Mammary epithelial cell (primary cell): ENCODE measurements around the gene GALNT5.

Experiments used
- EZH2 ChIP-seq: IDR thresholded peaks from 2 replicates; pipeline ENCODE4 v1.6.1; 2012; ENCODE audit warnings: low read length, inconsistent platforms, borderline replicate concordance
- TF ChIP-seq, protein P1 (sequence below), 2 donors: IDR thresholded peaks in 1 of 2; conservative IDR thresholded peaks in 1 of 2; 2 replicates each; pipeline ENCODE4 v1.5.1; 2011 to 2012; ENCODE audit warnings: inconsistent platforms in 2 of 2, low read length in 2 of 2, mild to moderate bottlenecking in 2 of 2, control low read depth in 1 of 2, low read depth in 1 of 2; ENCODE audit not compliant: insufficient read depth in 1 of 2; ENCODE audit errors: extremely low read depth in 1 of 2

DNA sequence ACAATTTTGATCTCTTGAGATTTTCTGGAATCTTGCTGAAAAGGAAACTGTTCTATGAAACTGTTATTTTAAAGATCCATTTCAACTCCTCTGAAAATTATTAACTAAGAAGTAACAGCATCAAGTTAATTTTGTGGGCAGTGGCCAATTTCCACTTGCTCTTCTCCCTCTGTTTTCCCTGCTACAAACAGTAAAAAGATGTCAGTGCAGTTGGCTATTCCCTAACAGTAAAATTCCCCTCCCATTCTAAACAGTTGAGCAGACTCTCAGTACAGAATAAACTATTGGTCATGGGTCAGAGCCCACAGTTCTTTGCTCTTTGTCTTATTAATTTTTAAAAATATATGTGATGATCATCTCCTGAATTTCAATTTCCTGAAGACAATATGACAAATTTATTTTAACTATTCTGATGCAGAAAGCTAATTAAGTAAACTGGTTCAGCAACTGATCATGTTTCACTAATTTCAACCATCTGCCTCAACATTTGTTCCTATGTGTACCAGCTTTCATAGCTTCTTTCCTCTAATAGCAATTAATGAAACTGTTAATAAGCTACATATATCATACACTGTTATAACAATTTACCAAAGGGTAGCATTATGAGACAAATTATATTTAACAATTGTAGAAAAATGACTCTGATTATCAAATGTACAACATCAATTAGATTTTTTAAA is 41.1 kb upstream of the GALNT5 start:
- TF ChIP-seq, protein P1, sequence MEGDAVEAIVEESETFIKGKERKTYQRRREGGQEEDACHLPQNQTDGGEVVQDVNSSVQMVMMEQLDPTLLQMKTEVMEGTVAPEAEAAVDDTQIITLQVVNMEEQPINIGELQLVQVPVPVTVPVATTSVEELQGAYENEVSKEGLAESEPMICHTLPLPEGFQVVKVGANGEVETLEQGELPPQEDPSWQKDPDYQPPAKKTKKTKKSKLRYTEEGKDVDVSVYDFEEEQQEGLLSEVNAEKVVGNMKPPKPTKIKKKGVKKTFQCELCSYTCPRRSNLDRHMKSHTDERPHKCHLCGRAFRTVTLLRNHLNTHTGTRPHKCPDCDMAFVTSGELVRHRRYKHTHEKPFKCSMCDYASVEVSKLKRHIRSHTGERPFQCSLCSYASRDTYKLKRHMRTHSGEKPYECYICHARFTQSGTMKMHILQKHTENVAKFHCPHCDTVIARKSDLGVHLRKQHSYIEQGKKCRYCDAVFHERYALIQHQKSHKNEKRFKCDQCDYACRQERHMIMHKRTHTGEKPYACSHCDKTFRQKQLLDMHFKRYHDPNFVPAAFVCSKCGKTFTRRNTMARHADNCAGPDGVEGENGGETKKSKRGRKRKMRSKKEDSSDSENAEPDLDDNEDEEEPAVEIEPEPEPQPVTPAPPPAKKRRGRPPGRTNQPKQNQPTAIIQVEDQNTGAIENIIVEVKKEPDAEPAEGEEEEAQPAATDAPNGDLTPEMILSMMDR (conservative IDR thresholded peaks at IDR 0.05 in 1 of 2, IDR thresholded peaks at IDR 0.05 in 1 of 2; ENCODE audit: extremely low read depth in 1 of 2, insufficient read depth in 1 of 2, low read depth in 1 of 2, low read length in 2 of 2), result no peak
- TF ChIP-seq EZH2, result no peak
